ENCODE data around the gene NEMP1.

NEMP1 gene

DNA sequence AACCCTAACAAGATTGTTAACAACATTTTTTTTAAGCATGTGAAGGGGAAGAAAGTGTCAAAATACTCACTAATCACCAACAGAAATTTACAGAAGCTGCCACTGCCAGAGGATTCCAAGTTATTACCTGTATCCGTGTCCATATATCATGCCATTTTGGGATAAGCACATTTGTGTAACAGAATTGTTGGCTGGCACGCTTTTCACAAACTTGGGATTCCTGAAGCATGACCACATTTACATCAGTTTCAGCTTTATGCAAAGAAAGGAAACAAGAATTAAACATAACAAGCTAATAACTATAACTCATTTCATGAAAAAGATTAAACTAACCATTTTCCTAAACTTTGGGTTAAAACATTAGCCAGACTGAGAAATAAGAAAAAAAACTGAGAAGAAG lies 5.9 kb downstream of the NEMP1 start:
- ChIA-PET POLR2A (ENCODE audit: low non-redundant PET) (no interaction called here), CTCF (interaction anchor here (0.7 to 1.7 kb wide), 3 partner anchors 11 to 40 kb away, joined by 4 to 7 read pairs (median 7); no protein-coding TSS in a partner anchor)
- peak overlapping the region; percentile 49; the same call in 1 of the 2 replicates for H3K27ac ChIP-seq
- no peak for DNase-seq (ENCODE audit: low spot score)
- TF ChIP-seq, protein P1, sequence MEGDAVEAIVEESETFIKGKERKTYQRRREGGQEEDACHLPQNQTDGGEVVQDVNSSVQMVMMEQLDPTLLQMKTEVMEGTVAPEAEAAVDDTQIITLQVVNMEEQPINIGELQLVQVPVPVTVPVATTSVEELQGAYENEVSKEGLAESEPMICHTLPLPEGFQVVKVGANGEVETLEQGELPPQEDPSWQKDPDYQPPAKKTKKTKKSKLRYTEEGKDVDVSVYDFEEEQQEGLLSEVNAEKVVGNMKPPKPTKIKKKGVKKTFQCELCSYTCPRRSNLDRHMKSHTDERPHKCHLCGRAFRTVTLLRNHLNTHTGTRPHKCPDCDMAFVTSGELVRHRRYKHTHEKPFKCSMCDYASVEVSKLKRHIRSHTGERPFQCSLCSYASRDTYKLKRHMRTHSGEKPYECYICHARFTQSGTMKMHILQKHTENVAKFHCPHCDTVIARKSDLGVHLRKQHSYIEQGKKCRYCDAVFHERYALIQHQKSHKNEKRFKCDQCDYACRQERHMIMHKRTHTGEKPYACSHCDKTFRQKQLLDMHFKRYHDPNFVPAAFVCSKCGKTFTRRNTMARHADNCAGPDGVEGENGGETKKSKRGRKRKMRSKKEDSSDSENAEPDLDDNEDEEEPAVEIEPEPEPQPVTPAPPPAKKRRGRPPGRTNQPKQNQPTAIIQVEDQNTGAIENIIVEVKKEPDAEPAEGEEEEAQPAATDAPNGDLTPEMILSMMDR (conservative IDR thresholded peaks at IDR 0.05; ENCODE audit: low read depth): no peak

DNA sequence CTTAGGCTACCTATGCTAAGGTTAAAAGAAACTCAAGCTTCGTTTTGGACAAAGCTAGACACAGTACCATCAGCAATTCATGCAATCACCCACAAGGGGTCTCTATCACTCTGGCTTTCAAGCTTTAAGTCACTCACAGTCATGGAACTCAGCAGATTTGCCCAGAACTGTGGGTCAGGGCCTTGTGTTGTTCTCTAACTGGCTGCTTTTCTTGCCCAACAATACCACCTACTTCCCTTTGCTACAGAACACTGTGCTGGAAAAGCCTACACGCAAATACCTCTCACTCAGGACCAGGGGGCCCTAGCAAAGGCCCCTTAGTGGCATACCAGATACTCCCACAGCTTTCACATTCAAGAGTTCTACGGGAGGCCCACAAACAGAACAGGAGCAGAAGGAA lies 9.1 kb downstream of the NEMP1 start:
- ChIA-PET CTCF (interaction anchor here (0.6 to 2.6 kb wide), 16 partner anchors 9 to 170 kb away, joined by 3 to 35 read pairs (median 4); partner anchors contain the start of genes NEMP1 and STAT6), POLR2A (ENCODE audit: low non-redundant PET) (interaction anchor here (1.0 kb wide), 1 partner anchor 42 kb away, joined by 19 read pairs; the partner anchor contains the start of gene STAT6)
- no peak overlapping the region for H3K27ac ChIP-seq
- TF ChIP-seq, protein P1 (conservative IDR thresholded peaks at IDR 0.05; ENCODE audit: low read depth): peak; percentile 79
- peak; percentile 52 for DNase-seq (ENCODE audit: low spot score)

DNA sequence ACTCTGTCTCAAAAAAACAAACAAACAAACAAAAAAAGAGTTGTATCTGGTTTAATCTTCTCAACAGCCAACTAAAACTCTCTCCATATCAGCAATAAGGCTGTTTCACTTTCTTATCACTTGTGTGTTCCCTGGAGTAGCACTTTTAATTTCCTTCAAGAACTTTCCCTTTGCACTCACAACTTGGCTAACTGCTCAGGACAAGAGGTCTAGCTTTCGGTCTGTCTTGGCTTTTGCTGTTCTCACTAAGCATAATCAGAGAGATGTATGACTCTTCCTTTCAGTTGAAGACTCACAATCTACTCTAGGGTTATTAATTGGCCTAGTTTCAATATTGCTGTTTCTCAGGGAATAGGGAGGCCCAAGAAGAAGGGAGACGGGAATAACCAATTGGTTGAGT lies 12.3 kb downstream of the NEMP1 start:
- no peak for DNase-seq (ENCODE audit: low spot score)
- CTCF ChIA-PET: interaction anchor here (1.0 kb wide), 1 partner anchor 59 kb away, joined by 4 read pairs; no protein-coding TSS in a partner anchor
- POLR2A ChIA-PET (ENCODE audit: low non-redundant PET): no interaction called here
- TF ChIP-seq, protein P1 (conservative IDR thresholded peaks at IDR 0.05; ENCODE audit: low read depth): no peak
- H3K27ac ChIP-seq: peak overlapping the region; percentile 49

DNA sequence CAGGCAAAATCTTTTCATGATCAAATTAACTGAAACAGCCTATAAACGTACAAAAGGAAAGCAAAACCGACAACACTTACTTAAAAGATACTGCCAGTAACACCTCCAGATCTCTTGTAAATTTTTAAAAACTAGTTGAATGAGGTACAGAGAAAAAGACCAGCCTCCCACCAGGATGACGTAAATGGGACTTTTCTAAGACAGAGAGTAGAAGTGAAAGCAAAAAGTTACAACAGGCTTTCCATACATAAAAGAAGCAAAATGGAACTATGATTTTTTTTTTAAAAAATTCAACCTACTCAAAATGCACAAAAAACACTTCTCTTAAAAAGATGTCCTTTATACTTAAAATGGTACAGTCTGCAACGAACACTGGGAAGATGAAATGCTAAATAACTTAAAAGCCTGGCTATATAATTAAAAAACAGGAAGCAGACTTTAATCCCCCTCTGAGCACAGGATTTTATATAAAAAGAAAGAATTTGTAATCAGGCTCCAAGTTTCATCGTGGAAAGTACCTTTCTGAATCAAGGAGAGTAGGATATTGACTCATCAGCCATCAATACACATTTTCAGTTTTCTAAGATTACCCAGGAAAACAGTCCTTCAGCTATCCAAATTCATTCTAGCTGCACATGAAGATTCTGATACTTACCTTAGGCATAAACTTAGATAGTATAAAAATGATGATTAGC lies 14.5 kb downstream of the NEMP1 start:
- ChIA-PET CTCF (interaction anchor here (0.7 kb wide), 1 partner anchor 13 kb away, joined by 3 read pairs; no protein-coding TSS in a partner anchor), POLR2A (ENCODE audit: low non-redundant PET) (no interaction called here)
- no peak for DNase-seq (ENCODE audit: low spot score)

DNA sequence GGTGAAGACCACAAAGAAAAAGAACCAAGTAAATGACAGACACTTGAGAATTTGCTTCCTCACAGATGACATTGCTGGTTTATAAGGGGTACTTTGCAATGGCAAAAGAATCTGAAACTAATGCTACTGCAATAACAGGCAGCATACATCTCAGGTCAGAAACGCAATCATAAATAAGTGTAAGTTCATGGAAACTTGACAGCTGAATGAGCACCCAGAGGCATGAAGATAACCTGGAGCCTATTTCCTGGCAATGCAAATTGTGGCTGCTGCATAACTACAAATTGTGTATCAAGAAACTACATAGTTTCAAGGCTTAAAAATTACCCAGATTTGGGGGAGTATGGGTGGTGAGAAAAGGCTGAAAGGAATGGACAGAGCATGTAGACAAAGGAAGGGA lies 20.1 kb downstream of the NEMP1 start:
- TF ChIP-seq, protein P1 (conservative IDR thresholded peaks at IDR 0.05; ENCODE audit: low read depth): no peak
- ChIA-PET POLR2A (ENCODE audit: low non-redundant PET) (no interaction called here), CTCF (no interaction called here)
- DNase-seq (ENCODE audit: low spot score): no peak
- H3K27ac ChIP-seq: no peak overlapping the region

More for the DNA sequence above, 14.5 kb downstream of the NEMP1 start:
- no peak overlapping the region for H3K27ac ChIP-seq
- TF ChIP-seq, protein P1 (conservative IDR thresholded peaks at IDR 0.05; ENCODE audit: low read depth): no peak

DNA sequence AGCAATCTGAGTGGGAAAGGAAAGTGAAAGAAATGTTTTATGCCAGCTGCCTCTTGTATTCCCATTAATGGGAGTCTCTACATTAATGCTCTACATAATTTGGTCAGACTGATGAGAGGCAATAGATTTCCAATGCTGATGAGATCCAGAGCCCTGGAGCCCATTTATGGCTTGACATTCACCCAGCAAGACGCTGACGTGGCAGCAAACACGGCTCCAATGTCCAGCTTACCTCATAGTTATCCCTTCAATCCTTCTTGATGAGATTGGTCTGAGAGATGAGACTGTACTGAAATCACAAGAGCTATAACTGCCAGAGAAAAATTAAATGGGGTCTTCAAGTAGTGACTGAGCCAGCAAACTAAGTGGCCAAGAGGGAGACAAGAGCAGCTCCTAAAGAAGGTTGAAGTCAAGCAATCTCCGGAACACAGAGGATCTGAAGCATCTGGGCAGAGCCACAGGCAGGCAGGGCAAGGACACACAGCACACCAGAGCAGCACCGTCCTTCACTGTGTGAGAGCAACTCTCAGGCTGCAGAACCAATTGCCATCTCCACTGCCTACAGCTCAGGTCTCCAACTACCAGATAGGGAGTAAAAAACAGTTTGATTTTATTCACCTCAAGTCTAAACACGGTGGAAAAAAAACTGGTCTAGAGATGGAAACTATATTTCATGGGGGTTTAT lies 21.4 kb downstream of the NEMP1 start:
- ChIA-PET POLR2A (ENCODE audit: low non-redundant PET) (no interaction called here), CTCF (no interaction called here)
- TF ChIP-seq, protein P1 (conservative IDR thresholded peaks at IDR 0.05; ENCODE audit: low read depth): no peak
- DNase-seq (ENCODE audit: low spot score): no peak
- H3K27ac ChIP-seq: no peak overlapping the region

Measured in RWPE1 (cell line).